ENCODE data around the gene RBM19.

The RBM19 gene

DNA sequence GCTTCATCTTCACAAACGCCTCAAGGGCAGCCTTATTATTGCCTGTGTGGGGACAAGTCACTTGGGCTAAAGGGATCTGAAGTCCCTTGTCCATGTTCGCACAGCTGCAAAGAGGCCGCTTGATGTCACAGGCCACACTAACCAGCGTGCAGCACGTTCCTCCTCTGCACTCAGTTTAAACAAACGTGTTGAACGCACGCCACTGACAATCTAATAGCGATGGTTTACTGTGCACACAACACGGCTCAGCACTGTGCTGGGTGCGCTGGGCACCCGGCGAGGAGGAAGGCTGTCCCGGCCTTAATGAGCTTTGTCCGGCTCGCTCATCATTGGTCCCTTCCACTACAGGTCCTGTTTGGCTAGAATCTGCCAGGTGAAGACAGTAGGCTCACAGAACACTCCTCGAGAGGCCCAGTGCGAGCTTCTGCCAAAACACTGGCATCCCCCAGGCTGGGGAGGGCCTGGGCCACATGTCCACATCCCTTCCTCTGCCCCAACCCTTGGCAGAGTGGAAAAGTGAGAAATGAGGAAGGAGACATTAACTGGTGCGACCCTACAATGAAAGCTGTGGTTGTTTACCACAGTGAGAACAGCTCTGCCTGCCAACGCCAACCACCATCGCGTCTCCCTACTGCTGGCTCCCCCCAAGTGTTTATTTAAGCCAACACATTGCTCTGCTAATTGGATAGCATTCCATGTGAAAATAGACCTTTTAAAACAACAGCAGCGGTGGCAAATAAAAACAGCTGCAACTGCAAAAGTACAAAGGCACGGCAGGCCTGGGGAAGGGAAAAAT is 113.2 kb downstream of the RBM19 start:
- no peak for DNase-seq (ENCODE audit: low read depth)

DNA sequence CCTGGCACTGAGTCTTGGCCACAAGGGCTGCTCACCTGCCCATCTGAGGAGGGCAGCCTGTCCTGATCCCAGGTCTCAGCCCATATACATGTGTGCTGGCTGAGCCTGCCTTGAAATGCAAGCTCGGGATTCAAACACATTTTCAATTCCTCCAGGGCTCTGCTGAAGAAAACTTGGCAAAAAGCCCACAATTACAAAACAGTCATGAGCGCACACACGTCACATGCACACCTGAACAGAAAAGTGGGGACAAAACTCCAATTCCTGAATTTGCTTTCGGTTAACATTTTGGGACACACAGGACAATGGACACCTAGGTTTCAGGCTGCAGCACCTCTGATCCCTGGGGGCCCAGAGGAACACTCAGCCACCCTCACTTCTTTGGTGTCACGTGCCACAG is 113.9 kb downstream of the RBM19 start:
- DNase-seq (ENCODE audit: low read depth), result no peak

DNA sequence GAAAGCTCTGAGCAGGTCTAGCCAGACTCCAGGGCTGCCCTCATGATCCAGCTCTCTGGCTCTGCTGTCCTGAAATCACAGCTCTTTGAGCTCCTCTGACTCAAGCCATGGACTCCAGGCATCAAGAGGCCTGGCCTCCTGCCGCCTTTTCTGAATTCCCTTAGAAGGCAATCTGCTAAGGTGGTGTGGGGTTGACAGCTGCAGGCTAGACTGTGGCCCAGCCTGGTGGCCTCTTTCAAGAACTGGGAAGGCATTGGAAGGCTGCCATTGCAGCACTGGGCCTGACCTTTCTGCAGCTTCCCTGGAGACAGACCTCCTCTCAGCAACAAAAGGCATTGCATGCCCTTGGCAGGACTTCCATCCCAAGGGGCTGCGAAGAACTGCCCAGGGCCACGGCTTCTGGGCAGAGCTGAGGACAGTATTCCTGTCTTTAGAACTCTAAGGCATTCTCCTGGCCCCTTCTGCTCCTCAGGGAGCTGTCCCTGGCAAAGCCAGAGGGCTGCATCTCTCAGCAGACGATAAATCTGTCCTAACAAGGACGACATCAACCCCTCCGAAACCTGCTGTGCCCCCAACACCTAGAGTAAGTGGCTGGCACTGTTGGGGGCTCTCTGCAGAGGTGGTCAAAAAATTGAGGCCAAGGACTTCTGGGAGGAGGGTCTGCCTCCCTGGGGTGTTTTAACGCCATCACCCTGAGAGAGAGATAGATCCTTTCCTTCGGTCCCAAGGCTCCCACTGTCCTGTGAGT is 115.6 kb downstream of the RBM19 start:
- no peak for DNase-seq (ENCODE audit: low read depth)

DNA sequence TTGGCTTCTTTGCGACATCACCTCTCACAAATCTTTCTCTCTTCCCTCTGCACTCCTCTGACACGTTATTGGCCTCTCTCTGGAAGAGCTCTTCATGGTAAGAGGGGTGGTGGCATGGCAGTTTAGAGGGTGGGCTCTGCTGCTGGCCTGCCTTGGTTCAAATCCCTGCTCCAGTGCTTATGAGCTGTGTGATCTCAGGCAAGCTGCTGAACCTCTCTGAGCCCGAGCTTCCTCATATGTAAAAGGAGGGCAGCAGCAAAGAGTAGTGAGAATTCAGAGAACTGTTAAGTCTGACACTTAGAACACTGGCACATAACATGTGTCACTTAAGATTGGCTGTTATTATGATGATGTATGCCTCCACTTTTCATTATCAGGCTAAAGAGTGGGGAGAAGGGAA is 118.3 kb downstream of the RBM19 start:
- DNase-seq (ENCODE audit: low read depth), result no peak

GRCh38 chr12:113846883-113847755 is 119.0 kb downstream of the RBM19 start:
- no peak for DNase-seq (ENCODE audit: low read depth)

GRCh38 chr12:113845900-113846674 is 120.0 kb downstream of the RBM19 start:
- no peak for DNase-seq (ENCODE audit: low read depth)

DNA sequence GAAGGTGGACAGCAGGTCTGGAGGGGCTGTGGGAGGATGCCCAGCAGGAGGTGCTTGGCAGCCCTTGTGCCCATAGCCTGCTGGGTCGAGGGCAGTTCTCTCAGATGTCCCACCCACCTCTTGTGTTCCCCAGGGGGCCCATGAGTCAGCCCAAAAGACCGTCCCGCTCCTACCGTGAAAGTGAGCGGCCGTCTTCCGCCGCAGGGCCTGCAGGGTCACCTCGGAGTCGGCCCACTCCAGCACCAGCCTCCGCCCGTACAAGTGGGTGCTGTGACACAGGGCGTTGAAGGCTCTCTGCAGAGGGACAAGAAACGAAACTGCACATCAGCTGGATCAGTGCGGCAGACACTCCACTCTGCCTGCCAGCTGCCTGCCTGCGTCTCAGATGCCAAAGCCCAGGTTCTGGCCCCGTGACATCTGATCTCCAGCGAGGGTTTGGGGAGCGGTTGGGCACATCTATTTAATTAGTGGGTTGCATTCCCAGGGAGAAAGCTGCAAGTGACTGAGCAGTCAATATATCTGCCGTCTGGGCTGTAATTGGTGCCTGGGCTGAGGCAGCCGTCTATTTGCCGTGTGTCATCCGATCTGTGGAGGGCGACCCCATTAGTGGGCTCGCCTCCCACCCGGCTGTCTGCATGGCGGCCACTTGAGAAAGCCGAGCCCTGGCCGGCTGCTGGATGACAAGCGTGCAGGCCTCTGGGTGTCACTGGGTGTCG is 121.5 kb downstream of the RBM19 start:
- no peak for DNase-seq (ENCODE audit: low read depth)

DNA sequence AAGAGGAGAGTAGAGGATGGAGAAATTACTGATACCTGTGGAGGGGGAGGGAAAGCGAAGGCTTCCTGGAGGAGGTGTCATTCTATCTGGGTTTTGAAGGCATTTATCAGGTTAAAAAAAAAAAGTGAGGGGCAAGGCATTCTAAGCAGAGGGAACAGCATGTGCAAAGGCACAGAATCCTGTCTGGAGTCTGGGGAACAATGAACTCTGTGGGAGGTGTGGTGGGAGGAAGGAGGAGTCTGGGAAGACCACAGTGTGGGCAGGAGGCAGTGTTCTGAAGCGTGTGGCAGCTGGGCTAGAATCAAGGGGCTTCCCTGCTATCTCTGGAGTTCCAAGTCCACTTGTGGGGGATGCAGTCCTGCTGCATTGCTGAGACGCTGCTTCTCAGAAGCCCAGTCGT is 123.4 kb downstream of the RBM19 start:
- no peak for DNase-seq (ENCODE audit: low read depth)

DNA sequence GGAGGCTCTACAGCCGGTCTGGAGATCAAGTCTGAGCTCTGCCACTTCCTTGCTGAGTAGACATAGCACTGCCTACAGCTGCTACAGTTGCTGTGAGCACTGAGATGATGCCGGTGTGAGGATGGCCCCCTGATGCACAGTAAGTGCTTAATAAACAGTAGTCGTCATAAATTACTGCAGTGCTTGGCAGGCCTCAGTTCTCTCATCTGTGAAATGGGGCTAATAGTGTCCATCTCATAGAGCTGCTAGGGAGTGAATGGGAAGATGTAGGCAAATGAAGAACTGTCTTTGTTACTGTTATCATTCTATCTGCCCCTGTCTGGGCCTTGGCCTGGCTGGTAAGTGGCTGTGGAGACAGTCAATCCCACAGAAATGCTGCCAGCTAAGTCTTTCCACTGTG is 124.3 kb downstream of the RBM19 start:
- no peak for DNase-seq (ENCODE audit: low read depth)

DNA sequence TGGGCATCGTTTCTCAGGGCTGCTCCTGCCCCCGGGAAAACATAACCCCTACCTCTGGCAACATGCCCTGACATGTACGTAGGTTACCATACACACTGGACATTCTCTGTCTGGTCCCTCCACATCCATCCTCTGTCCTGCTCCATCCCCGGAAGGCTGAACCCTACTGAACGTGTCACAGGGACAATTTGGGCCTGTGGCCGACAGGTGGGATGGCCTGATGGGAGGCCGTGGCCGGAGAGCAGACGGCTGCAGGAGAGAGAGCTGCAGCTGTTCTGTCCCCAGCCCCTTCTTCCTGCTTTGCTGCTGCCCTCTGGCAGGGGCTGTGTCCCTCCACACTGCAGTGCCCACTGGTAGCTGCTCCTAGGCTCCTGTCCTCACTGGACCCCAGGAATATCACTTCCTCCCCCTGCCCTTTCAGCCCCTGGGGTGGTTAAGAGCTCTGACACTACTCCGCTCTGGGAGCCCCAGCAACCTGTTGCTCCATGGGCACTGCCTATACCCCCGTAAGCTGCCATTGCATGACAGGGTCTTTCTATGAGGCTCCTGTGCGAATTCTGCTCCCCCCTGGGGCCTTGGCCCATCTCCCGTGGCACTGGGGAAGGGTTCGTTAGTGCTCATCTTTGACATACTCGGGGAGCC is 125.6 kb downstream of the RBM19 start:
- DNase-seq (ENCODE audit: low read depth), result no peak

DNA sequence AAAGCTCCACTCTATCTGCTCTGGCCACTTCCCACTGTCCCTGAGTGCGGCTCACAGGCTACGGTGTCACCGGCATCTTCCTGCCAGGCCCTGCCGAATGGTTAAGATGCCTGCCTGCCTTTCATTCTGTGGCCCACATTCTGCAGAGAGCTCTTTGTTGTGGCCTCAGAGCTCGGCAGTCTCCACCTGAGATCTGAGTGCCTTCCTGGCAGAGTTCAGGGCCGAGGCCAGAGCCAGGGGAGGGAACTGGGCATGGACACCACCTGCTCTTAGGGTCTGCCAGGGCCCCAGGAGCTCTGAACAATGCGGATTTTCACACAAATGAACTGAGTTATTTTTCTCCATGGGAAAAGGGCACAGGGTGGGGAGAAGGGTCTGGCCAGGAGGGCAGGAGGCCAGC is 127.2 kb downstream of the RBM19 start:
- DNase-seq (ENCODE audit: low read depth), result no peak

- no peak for DNase-seq (ENCODE audit: low read depth)
Measured at GRCh38 chr12:113837528-113838296, 128.4 kb downstream of the RBM19 start.

DNA sequence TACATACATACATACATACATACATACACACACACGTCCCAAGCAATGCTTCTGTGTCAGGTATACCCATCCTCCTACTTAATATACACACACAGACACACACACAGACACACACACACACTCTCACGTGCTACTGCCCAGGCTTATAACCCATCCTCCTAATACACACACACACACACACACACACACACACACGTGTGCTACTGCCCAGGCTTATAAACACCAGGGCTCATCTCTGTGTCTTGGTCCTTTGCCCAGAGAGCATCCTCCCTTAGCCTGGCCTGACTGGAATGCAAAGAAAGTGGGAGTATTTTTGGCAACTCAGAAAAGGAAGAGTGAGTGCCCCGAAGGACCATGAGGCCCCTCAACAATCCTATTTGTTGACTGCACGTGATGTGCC is 129.0 kb downstream of the RBM19 start:
- no peak for DNase-seq (ENCODE audit: low read depth)

DNA sequence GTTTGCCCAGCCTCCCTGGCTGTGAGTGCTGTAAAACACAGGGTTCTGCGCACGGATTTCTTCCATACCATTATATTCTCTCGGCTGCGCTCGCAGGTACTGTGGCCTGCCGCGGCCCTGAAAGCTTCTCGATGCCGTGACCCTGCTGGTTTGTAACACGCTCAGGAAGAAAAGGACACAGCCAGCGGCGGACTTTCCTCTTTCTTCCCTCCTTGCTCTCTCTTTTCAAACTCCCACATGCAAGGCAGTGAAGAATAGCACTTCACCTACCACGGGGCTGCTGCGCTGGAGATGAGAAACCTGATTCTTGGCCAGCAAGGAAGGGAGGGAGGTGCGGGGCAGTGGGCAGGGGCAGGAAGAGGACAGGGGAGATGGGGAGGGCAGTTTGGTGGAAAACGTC is 130.2 kb downstream of the RBM19 start:
- no peak for DNase-seq (ENCODE audit: low read depth)

- no peak for DNase-seq (ENCODE audit: low read depth)
Measured at GRCh38 chr12:113835433-113835832, 130.7 kb downstream of the RBM19 start.

DNA sequence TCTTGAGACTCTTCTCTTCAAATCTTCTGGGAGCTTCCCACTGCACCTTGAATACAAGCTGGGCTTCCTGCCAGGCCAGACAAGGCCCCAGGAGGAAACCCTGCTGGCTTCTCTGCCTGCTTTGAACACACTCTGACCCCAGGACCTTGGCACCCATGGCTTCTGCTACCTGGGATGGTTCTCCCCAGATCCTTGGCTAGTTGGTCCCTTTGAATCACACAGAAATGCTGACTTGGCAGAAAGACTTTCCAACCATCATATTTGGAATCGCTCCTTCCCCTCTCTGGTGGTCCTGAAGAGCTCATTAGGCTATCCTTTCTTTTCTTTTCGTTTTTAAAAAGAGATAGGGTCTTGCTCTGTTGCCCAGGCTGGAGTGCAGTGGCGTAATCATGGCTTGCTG is 132.7 kb downstream of the RBM19 start:
- DNase-seq (ENCODE audit: low read depth), result no peak

GRCh38 chr12:113831476-113831875 is 134.6 kb downstream of the RBM19 start:
- no peak for DNase-seq (ENCODE audit: low read depth)

DNA sequence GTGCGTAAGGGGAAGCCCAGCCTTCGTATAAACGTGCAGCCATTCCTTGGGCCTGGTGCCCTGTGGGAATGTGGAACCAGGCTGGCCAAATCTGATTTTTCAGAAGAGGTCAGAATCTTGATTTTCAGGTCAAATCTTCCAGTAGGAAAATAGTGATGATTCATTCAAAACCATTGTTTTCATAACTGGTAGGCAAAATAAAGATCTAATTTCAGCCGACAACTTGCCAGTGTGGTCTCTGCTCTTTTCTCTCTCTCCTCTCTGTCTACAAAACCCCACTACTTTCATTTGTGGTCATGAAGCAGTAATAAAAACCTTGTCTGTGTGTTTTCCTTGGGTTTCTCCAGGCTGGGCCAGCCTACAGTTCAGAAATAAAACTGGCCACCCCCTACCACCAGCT is 135.1 kb downstream of the RBM19 start:
- DNase-seq (ENCODE audit: low read depth), result no peak

- no peak for DNase-seq (ENCODE audit: low read depth)
Measured at GRCh38 chr12:113829212-113829611, 136.9 kb downstream of the RBM19 start.

- DNase-seq (ENCODE audit: low read depth), result no peak
Measured at GRCh38 chr12:113827539-113828114, 138.5 kb downstream of the RBM19 start.
